Thoracic aorta (tissue), 2 donors: ENCODE measurements around the gene ACTR6. TPM values are rescaled to one million over a fixed set of nuclear protein-coding genes. Genes with fewer than 3 reads are reported as not detected.
"Not testable (repeated sequence)": the region's sequence is repeated elsewhere in the genome, so short reads cannot be mapped to it uniquely, and the experiment has no call there.

Experiments used
- ATAC-seq: fragments of 150-250 bp; one replicate; pipeline ENCODE4 v1.8.0; 2017; ENCODE audit warnings: low read depth; ENCODE audit not compliant: insufficient number of reproducible peaks, low FRiP score
- DNase-seq: peaks from one replicate; pipeline ENCODE4 v3.0.0-alpha.2; 2020; ENCODE audit warnings: low spot score
- H3K27ac ChIP-seq, 2 donors: fragments of 200-600 bp; sonication (generic); 1 replicate in 1 of 2; 2 replicates in 1 of 2; pipeline ENCODE4 v1.5.1; 2016; ENCODE audit warnings: mild to moderate bottlenecking in 2 of 2, moderate library complexity in 2 of 2
- H3K27me3 ChIP-seq: fragments of 200-600 bp; sonication (generic); replicated peaks from 2 replicates; pipeline ENCODE4 v1.6.0; 2016; ENCODE audit warnings: mild to moderate bottlenecking; ENCODE audit not compliant: insufficient read depth
- H3K36me3 ChIP-seq: fragments of 200-600 bp; sonication (generic); one replicate; pipeline ENCODE4 v1.5.1; 2016
- H3K4me1 ChIP-seq, 2 donors: fragments of 200-600 bp; sonication (generic); 1 replicate in 1 of 2; 2 replicates in 1 of 2; pipeline versions ENCODE4 v1.5.1 to v1.6.0; 2016; ENCODE audit warnings: low read depth in 2 of 2, mild to moderate bottlenecking in 1 of 2; ENCODE audit not compliant: control insufficient read depth in 1 of 2
- H3K4me3 ChIP-seq: fragments of 200-600 bp; sonication (generic); 2 replicates; pipeline ENCODE4 v1.5.1; 2016; ENCODE audit warnings: mild to moderate bottlenecking
- H3K9me3 ChIP-seq: fragments of 200-600 bp; sonication (generic); 2 replicates; pipeline ENCODE4 v1.5.1; 2016
- total RNA-seq, 2 donors: library from RNA; depleted of rRNA; stranded (reverse); fragments of >200 nt; gene quantifications; one replicate each; pipeline versions ENCODE4 v1.1.0 to v1.2.3, GENCODE V29; 2016
- TF ChIP-seq, protein P1 (sequence below): fragments of 200-600 bp; sonication (generic); IDR thresholded peaks from one replicate; pipeline ENCODE4 v1.5.1; 2019; ENCODE audit warnings: antibody characterized with exemption

The ACTR6 gene
- total RNA-seq, 2 donors from 2014 or later, result 17.6 to 130 TPM

DNA sequence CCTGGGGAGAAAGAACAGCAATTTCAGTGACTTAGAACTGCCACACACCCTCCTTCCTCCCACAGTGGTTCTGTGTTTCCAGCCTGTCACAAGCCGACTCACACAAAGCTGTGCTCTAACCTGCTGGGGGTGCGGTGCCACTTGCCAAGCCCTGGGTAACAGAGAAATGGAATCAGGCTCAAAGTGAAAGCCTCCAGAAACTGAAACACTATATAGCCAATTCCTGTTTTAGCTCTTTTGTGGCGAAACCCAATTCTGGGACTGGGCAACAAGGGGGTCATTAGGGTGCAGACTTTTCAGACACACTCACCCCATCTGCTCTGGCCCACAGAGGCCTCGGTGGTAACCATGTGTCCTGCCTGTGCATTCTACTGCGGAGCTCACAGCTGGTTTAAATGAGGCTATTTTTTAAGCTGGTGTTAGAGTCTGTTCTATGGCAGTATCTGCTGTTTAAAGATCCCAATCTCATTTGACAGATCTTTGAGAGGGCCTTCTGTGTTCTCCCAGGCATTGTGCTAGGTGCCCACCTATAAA is 15.2 kb upstream of the ACTR6 start:
- TF ChIP-seq, protein P1, sequence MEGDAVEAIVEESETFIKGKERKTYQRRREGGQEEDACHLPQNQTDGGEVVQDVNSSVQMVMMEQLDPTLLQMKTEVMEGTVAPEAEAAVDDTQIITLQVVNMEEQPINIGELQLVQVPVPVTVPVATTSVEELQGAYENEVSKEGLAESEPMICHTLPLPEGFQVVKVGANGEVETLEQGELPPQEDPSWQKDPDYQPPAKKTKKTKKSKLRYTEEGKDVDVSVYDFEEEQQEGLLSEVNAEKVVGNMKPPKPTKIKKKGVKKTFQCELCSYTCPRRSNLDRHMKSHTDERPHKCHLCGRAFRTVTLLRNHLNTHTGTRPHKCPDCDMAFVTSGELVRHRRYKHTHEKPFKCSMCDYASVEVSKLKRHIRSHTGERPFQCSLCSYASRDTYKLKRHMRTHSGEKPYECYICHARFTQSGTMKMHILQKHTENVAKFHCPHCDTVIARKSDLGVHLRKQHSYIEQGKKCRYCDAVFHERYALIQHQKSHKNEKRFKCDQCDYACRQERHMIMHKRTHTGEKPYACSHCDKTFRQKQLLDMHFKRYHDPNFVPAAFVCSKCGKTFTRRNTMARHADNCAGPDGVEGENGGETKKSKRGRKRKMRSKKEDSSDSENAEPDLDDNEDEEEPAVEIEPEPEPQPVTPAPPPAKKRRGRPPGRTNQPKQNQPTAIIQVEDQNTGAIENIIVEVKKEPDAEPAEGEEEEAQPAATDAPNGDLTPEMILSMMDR, result no peak
- Histone ChIP-seq H3K9me3 (no peaks in the 10 kb centered on the region), H3K36me3 (no peaks in the 10 kb centered on the region), H3K4me1 (peaks cover 6 to 23% of the 10 kb centered on the region in 2 donors), H3K4me3 (peak overlapping the region; percentile 48), H3K27ac (peak overlapping the region; percentile 66 to 75), H3K27me3 (no peaks in the 10 kb centered on the region)
- no peak for DNase-seq
- no peak for ATAC-seq

DNA sequence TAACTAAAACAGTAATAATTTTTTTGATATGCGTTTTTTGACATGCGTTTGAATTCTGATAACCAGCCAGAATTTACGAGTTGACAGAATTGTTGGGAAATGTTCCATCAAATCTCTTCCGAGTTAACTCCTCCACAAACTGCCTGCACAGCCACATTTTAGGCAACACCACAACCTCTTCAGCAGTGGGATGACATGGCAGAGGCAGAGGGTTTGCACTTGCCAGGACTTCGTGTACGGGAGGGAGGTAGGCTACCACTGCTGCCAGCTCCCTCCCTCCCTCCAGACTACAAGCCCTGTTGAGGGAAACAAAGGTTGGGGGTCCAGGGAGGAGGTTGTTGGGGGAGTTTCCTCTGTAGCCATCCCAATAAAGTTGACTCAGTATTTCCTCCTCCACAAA is 14.5 kb upstream of the ACTR6 start:
- H3K27me3 ChIP-seq, result no peaks in the 10 kb centered on the region
- TF ChIP-seq, protein P1, result no peak
- peak overlapping the region; percentile 66 to 75 for H3K27ac ChIP-seq
- H3K36me3 ChIP-seq, result no peaks in the 10 kb centered on the region
- no peaks in the 10 kb centered on the region for H3K9me3 ChIP-seq
- DNase-seq (no peak), ATAC-seq (no peak)
- H3K4me1 ChIP-seq, result peaks cover 6 to 23% of the 10 kb centered on the region in 2 donors
- peak overlapping the region; percentile 48 for H3K4me3 ChIP-seq

- Histone ChIP-seq H3K36me3 (no peaks in the 10 kb centered on the region), H3K27me3 (no peaks in the 10 kb centered on the region), H3K27ac (peak overlapping the region in 1 of 2 donors; percentile 75), H3K9me3 (no peaks in the 10 kb centered on the region), H3K4me3 (no peak overlapping the region), H3K4me1 (peaks cover 6 to 23% of the 10 kb centered on the region in 2 donors)
- TF ChIP-seq, protein P1, result no peak
- ATAC-seq (no peak), DNase-seq (no peak)
Measured at GRCh38 chr12:100187068-100187467, 13.5 kb upstream of the ACTR6 start.

- TF ChIP-seq, protein P1, result no peak
- no peak overlapping the region for H3K27ac ChIP-seq
- no peak for DNase-seq
Measured at GRCh38 chr12:100187857-100188519, 12.6 kb upstream of the ACTR6 start.

GRCh38 chr12:100188888-100189635 is 11.6 kb upstream of the ACTR6 start:
- H3K36me3 ChIP-seq, H3K27me3 ChIP-seq, H3K4me3 ChIP-seq, DNase-seq, ATAC-seq, H3K9me3 ChIP-seq, H3K27ac ChIP-seq: not testable (repeated sequence)
- H3K4me1 ChIP-seq, result peaks cover 6 to 23% of the 10 kb centered on the region in 2 donors

More at GRCh38 chr12:100187857-100188519, 12.6 kb upstream of the ACTR6 start:
- no peaks in the 10 kb centered on the region for H3K27me3 ChIP-seq
- H3K9me3 ChIP-seq, result no peaks in the 10 kb centered on the region
- peaks cover 6 to 23% of the 10 kb centered on the region in 2 donors for H3K4me1 ChIP-seq
- no peak overlapping the region for H3K4me3 ChIP-seq
- no peak for ATAC-seq
- H3K36me3 ChIP-seq, result no peaks in the 10 kb centered on the region
